Thyroid gland (tissue), 4 donors: ENCODE results near the gene RAB3B.

Experiments used
- CTCF ChIP-seq, 6 experiments: fragments of 200-600 bp in 3 of 6; fragments of 450-650 bp in 3 of 6; sonication (generic) in 3 of 6; IDR thresholded peaks; one replicate each; pipeline ENCODE4 v1.5.1; 2016 to 2019; ENCODE audit warnings: antibody characterized with exemption in 6 of 6, mild to moderate bottlenecking in 2 of 6, inconsistent platforms in 1 of 6, moderate library complexity in 1 of 6
- POLR2A ChIP-seq, 2 donors: fragments of 450-650 bp; IDR thresholded peaks; one replicate each; pipeline ENCODE4 v1.6.1; 2017; ENCODE audit warnings: antibody characterized with exemption in 2 of 2, mild to moderate bottlenecking in 2 of 2, moderate library complexity in 1 of 2

DNA sequence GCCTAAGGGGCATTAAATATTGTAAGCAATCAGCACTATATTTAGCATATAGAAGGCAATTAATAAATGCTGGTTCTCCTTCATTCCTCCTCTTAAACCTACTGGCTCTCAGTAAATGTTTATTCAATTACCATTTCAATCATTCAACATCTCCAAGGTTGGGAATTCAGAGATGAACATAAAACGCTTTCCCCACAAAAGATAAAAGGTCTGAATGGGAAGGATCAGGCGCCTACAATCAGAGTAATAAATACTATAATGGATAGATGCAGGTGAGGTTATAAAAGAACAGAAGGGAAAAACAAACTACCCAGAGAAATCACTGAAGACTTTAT is 43.5 kb upstream of the RAB3B start:
- no peak for TF ChIP-seq CTCF (IDR thresholded peaks at IDR 0.05)
- no peak for TF ChIP-seq POLR2A (IDR thresholded peaks at IDR 0.05)
